GM23338 (cell line): ENCODE measurements around the gene SNORC. TPM values are rescaled to one million over a fixed set of nuclear protein-coding genes. Genes with fewer than 3 reads are reported as not detected.

Experiments
- CREB1 ChIP-seq: fragments of 250-450 bp; sonication (Bioruptor Pico); IDR thresholded peaks from 2 replicates; pipeline ENCODE4 v1.5.0; 2020; ENCODE audit warnings: low read depth, mild to moderate bottlenecking, moderate library complexity
- CTCF ChIP-seq, 2 experiments: fragments of 200-600 bp in 1 of 2; sonication (generic) in 1 of 2; conservative IDR thresholded peaks; 2 replicates each; pipeline versions ENCODE4 v1.5.1 to v1.6.1; 2016 to 2017; ENCODE audit warnings: antibody characterized with exemption in 2 of 2, low read depth in 2 of 2, mild to moderate bottlenecking in 2 of 2, moderate library complexity in 1 of 2
- ETS1 ChIP-seq: IDR thresholded peaks from 2 replicates; pipeline ENCODE4 v1.6.1; 2016; ENCODE audit warnings: antibody characterized with exemption
- EZH2 ChIP-seq: fragments of 200-600 bp; sonication (generic); IDR thresholded peaks from one replicate; pipeline ENCODE4 v1.8.0; 2017; ENCODE audit warnings: antibody characterized with exemption, mild to moderate bottlenecking, low read depth; ENCODE audit not compliant: unreplicated experiment
- EZH2phosphoT487 ChIP-seq: fragments of 200-600 bp; sonication (generic); IDR thresholded peaks from one replicate; pipeline ENCODE4 v1.8.1; 2018; ENCODE audit warnings: antibody characterized with exemption; ENCODE audit not compliant: unreplicated experiment
- NANOG ChIP-seq: IDR thresholded peaks from 2 replicates; pipeline ENCODE4 v1.6.1; 2016; ENCODE audit warnings: antibody characterized with exemption, borderline replicate concordance
- STAT1 ChIP-seq: IDR thresholded peaks from one replicate; pipeline ENCODE4 v1.6.1; 2016; ENCODE audit warnings: antibody characterized with exemption; ENCODE audit not compliant: unreplicated experiment
- ZNF462 ChIP-seq: fragments of 250-450 bp; sonication (Bioruptor Pico); IDR thresholded peaks from 2 replicates; pipeline ENCODE4 v1.5.0; 2020; ENCODE audit warnings: mild to moderate bottlenecking, moderate library complexity
- polyA plus RNA-seq: library from polyadenylated mRNA; unstranded; fragments of >200 nt; fragmentation: Nextera tagmentation; extraction: Ambion mirVana; gene quantifications from 2 replicates; pipeline ENCODE4 v1.2.1, GENCODE V29; 2016
- total RNA-seq: library from RNA; depleted of rRNA; stranded (reverse); fragments of >200 nt; shearing (Covaris generic); gene quantifications from 2 replicates; pipeline ENCODE4 v1.2.3, GENCODE V29; 2014

Gene SNORC
- total and polyA plus RNA-seq, 2 experiments from 2014 or later: 0.80 to 1.6 TPM

- no peak for TF ChIP-seq ZNF462 (CRISPR knock-in tag)
- TF ChIP-seq ETS1: no peak
- TF ChIP-seq EZH2: no peak
- TF ChIP-seq STAT1: no peak
- no peak for TF ChIP-seq EZH2phosphoT487
- no peak for TF ChIP-seq CTCF (conservative IDR thresholded peaks at IDR 0.05; ENCODE audit: low read depth in 2 of 2)
- no peak for TF ChIP-seq NANOG
- TF ChIP-seq CREB1 (CRISPR knock-in tag): no peak
Observed at GRCh38 chr2:232901736-232902578, 31.9 kb downstream of the SNORC start (continued).
